ENCODE results near the gene MRPL50.

DNA sequence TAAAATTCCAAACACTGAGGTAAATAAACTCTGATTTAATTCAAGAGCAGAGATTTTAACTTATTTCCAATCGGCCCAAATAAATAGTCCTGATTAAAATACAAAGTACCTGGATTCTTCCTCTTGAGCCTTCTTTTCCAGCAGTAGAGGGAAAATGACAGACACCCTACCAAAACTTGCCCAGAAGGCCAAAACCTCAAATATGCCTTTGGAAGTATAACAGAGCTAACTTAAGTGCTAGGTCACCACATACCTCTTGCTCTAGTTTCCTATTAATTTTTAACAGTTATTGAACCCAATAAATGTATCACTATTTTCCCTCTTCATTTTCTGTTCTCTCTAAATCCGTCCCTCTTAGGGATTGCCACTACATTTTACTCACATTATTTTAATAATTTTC is 15.1 kb downstream of the MRPL50 start:
- TF ChIP-seq CTCF (conservative IDR thresholded peaks at IDR 0.05 in 1 of 2, IDR thresholded peaks at IDR 0.05 in 1 of 2; ENCODE audit: low read depth in 1 of 2, low read length in 2 of 2) (no peak), EZH2 (IDR thresholded peaks at IDR 0.05; ENCODE audit: low read length, missing control alignments) (no peak)
